Cardiac muscle cell (in vitro differentiated cells and primary cell): Measurements from ENCODE around the gene TLCD4. TPM values are rescaled to one million over a fixed set of nuclear protein-coding genes. Genes with fewer than 3 reads are reported as not detected.

ENCODE experiments used
- DNase-seq, 2 donors: peaks; one replicate each; pipeline versions ENCODE4 v3.0.0 to v3.0.0-alpha.2; 2010 to 2017; ENCODE audit warnings: low read depth in 1 of 2, low spot score in 1 of 2
- H3K27ac ChIP-seq: fragments of 200-600 bp; sonication (generic); 2 replicates; pipeline ENCODE4 v1.5.1; 2016
- H3K27me3 ChIP-seq: fragments of 200-600 bp; sonication (generic); 2 replicates; pipeline ENCODE4 v1.6.0; 2016; ENCODE audit warnings: control low read depth
- H3K36me3 ChIP-seq: fragments of 200-600 bp; sonication (generic); 2 replicates; pipeline ENCODE4 v1.5.1; 2016; ENCODE audit warnings: control low read depth
- H3K4me1 ChIP-seq: fragments of 200-600 bp; sonication (generic); 2 replicates; pipeline ENCODE4 v1.8.1; 2017; ENCODE audit warnings: low read depth, mild to moderate bottlenecking, mixed run types
- H3K4me3 ChIP-seq: fragments of 200-600 bp; sonication (generic); 2 replicates; pipeline ENCODE4 v1.5.1; 2016; ENCODE audit warnings: mild to moderate bottlenecking
- H3K9me3 ChIP-seq: fragments of 200-600 bp; sonication (generic); 2 replicates; pipeline ENCODE4 v1.5.1; 2017; ENCODE audit warnings: low read depth, mild to moderate bottlenecking, control low read depth
- CTCF ChIP-seq: IDR thresholded peaks from 2 replicates; pipeline ENCODE4 v1.5.1; 2012; ENCODE audit warnings: low read depth, mild to moderate bottlenecking, low read length
- polyA plus RNA-seq: library from polyadenylated mRNA; unstranded; fragments of >200 nt; fragmentation: Nextera tagmentation; extraction: Ambion mirVana; gene quantifications from 2 replicates; pipeline ENCODE4 v1.2.1, GENCODE V29; 2016
- total RNA-seq: library from RNA; depleted of rRNA; stranded (reverse); fragments of >200 nt; gene quantifications from 2 replicates; pipeline ENCODE4 v1.2.3, GENCODE V29; 2016

TLCD4 gene
- total and polyA plus RNA-seq, 2 experiments from 2014 or later, result 13.7 to 15.1 TPM

GRCh38 chr1:95122151-95122697 is 5.1 kb downstream of the TLCD4 start:
- no peak for DNase-seq
- H3K4me3 ChIP-seq, result no peak overlapping the region
- H3K27me3 ChIP-seq, result no peaks in the 10 kb centered on the region
- no peak for TF ChIP-seq CTCF
- H3K9me3 ChIP-seq, result no peaks in the 10 kb centered on the region
- H3K27ac ChIP-seq, result no peak overlapping the region
- peaks cover 26% of the 10 kb centered on the region for H3K4me1 ChIP-seq
- no peaks in the 10 kb centered on the region for H3K36me3 ChIP-seq

DNA sequence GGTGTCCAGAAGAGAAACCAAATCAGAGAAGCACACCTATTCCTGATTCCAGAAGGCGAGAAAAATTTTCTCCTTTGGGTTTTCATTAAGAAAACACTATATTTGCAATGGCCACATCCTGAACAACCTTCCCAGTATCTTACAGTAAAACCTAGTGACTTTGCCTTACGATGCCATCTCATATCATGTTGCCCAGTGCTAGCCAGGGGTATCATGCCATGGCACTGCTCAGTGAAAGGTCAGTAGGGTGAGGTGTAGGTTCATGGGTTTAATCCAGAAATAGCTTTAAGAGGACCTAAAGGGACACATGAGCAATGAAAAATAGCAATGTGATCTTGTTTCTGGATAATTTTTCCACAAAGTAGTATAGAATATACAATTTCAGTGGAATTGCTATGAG is 7.2 kb downstream of the TLCD4 start:
- Histone ChIP-seq H3K9me3 (no peaks in the 10 kb centered on the region), H3K27ac (no peak overlapping the region), H3K36me3 (no peaks in the 10 kb centered on the region), H3K27me3 (no peaks in the 10 kb centered on the region), H3K4me3 (no peak overlapping the region), H3K4me1 (peaks cover 13% of the 10 kb centered on the region)
- no peak for TF ChIP-seq CTCF
- DNase-seq, result no peak

GRCh38 chr1:95126366-95126765 is 9.2 kb downstream of the TLCD4 start:
- no peaks in the 10 kb centered on the region for H3K27me3 ChIP-seq
- no peak for DNase-seq
- H3K9me3 ChIP-seq, result no peaks in the 10 kb centered on the region
- H3K4me1 ChIP-seq, result peaks cover 10% of the 10 kb centered on the region
- H3K36me3 ChIP-seq, result no peaks in the 10 kb centered on the region
- no peak for TF ChIP-seq CTCF
- H3K27ac ChIP-seq, result no peak overlapping the region
- H3K4me3 ChIP-seq, result no peak overlapping the region

- no peak for DNase-seq
- Histone ChIP-seq H3K27ac (no peak overlapping the region), H3K27me3 (no peaks in the 10 kb centered on the region), H3K4me3 (no peak overlapping the region), H3K4me1 (peaks cover 9% of the 10 kb centered on the region), H3K36me3 (no peaks in the 10 kb centered on the region), H3K9me3 (no peaks in the 10 kb centered on the region)
- no peak for TF ChIP-seq CTCF
These were observed 9.7 kb downstream of the TLCD4 start for GRCh38 chr1:95126846-95127245.

GRCh38 chr1:95127380-95127779 is 10.2 kb downstream of the TLCD4 start:
- DNase-seq, result no peak
- no peak for TF ChIP-seq CTCF
- no peaks in the 10 kb centered on the region for H3K36me3 ChIP-seq
- H3K4me3 ChIP-seq, result no peak overlapping the region
- H3K27me3 ChIP-seq, result no peaks in the 10 kb centered on the region
- H3K4me1 ChIP-seq, result peaks cover 5% of the 10 kb centered on the region
- H3K9me3 ChIP-seq, result no peaks in the 10 kb centered on the region
- H3K27ac ChIP-seq, result no peak overlapping the region

DNA sequence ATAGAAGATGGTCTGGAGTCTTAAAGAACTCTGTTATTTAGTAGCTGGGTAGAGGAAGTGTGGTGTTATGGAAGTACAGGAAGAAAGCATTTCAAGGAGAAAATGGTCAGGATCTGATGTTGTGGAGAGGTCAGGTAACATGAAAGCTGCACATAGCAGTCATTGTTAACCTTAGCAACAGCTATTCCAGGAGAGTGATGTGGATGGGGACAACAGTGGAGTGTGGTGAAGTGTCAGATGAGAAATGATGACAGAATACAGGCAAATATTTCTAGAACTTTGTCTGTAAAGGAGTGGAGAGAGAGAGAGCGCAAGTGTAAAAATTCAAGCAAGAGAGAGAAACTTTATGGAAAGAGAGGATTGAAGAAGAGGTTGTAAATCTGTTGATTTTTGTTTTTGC is 15.6 kb downstream of the TLCD4 start:
- Histone ChIP-seq H3K27me3 (no peaks in the 10 kb centered on the region), H3K4me1 (peaks cover 11% of the 10 kb centered on the region), H3K9me3 (no peaks in the 10 kb centered on the region), H3K27ac (peak overlapping the region; percentile 12), H3K36me3 (no peaks in the 10 kb centered on the region), H3K4me3 (no peak overlapping the region)
- TF ChIP-seq CTCF, result no peak
- no peak for DNase-seq
